Measurements from ENCODE around the gene EMP1. TPM values are rescaled to one million over a fixed set of nuclear protein-coding genes. Genes with fewer than 3 reads are reported as not detected.

EMP1 gene
- total RNA-seq, 4 donors from 2014 or later = 48.9 to 345 (median 163) TPM

GRCh38 chr12:13268581-13268980, 72.1 kb downstream of the EMP1 start:
- intact Hi-C loops (cut with DNase I; ENCODE audit: low total_unique reads) = no loop called here
- Histone ChIP-seq H3K27me3 (no peaks in the 10 kb centered on the region), H3K9me3 (no peaks in the 10 kb centered on the region), H3K27ac (no peak overlapping the region), H3K36me3 (no peaks in the 10 kb centered on the region), H3K4me3 (no peak overlapping the region), H3K4me1 (no peaks in the 10 kb centered on the region)
- TF ChIP-seq POLR2A (IDR thresholded peaks at IDR 0.05) = no peak
- TF ChIP-seq CTCF (IDR thresholded peaks at IDR 0.05) = no peak
- DNase-seq = no peak

Other genes with a start within 250 kb of the EMP1 start
- gene GPRC5D, start 244.6 kb upstream of the EMP1 start, total RNA-seq = not detected
- 10 to 100 TPM; 10.5 to 64.4 (median 40.9) TPM for gene HEBP1, start 196.5 kb upstream of the EMP1 start, total RNA-seq
- gene FAM234B, start 152.3 kb upstream of the EMP1 start, total RNA-seq = 1 to 10 TPM; 2.4 to 8.3 (median 4.6) TPM
- not detected for gene GSG1, start 93.1 kb upstream of the EMP1 start, total RNA-seq